ENCODE measurements around the gene GRM1. TPM values are rescaled to one million over a fixed set of nuclear protein-coding genes. Genes with fewer than 3 reads are reported as not detected.

The GRM1 gene
- total and polyA plus RNA-seq, 2 donors (not counting 3 experiments of a cell fraction or from before 2014, with no cell fraction given), result 0.07 TPM; not detected in 1

DNA sequence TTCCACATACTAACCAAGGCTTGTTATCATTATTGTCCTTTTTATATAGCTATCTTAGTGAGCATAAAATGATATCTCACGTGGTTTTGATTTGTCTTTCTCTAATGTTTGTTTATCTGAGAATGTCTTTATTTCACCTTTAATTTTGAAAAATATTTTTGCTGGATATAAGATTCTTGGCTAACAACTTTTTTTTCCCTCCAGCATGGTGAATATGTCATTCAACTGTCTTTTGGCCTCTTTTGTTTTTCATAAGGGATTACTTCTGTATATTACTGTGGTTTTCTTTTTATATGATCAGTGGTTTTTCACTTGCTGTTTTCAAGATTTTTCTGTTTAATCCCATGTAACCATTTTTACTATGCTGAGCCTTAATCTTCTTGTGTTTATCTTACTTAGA lies 141.0 kb downstream of the GRM1 start:
- Histone ChIP-seq H3K36me3 (ENCODE audit: control insufficient read depth in 2 of 2, extremely low read depth in 1 of 2, insufficient read depth in 2 of 2, low read length in 2 of 2) (no peaks in the 10 kb centered on the region), H3K79me2 (ENCODE audit: control insufficient read depth, insufficient read depth, low read length) (no peaks in the 10 kb centered on the region), H3K4me1 (ENCODE audit: control insufficient read depth, extremely low read depth, insufficient read depth, low read length) (no peaks in the 10 kb centered on the region), H4K20me1 (replicated peaks; ENCODE audit: control insufficient read depth, extremely low read depth, insufficient read depth, low read length) (no peaks in the 10 kb centered on the region), H3K27me3 (ENCODE audit: control insufficient read depth in 2 of 2, insufficient read depth in 2 of 2, low read length in 2 of 2) (no peaks in the 10 kb centered on the region), H2AFZ (ENCODE audit: low read depth, low read length) (no peak overlapping the region), H3K9me3 (replicated peaks; ENCODE audit: control insufficient read depth, insufficient read depth, low read length) (no peaks in the 10 kb centered on the region), H3K4me3 (replicated peaks in 1 of 3; ENCODE audit: insufficient read depth in 1 of 3, low read depth in 1 of 3, low read length in 3 of 3) (no peak overlapping the region), H3K27ac (ENCODE audit: insufficient read depth, low read depth, low read length) (no peak overlapping the region), H3K9ac (replicated peaks; ENCODE audit: extremely low read depth, insufficient read depth, low read length) (no peak overlapping the region), H3K4me2 (ENCODE audit: insufficient read depth, low read length) (no peak overlapping the region), H3K9me1 (replicated peaks; ENCODE audit: control insufficient read depth, extremely low read depth, insufficient read depth, low read length) (no peaks in the 10 kb centered on the region)
- TF ChIP-seq, protein P1, sequence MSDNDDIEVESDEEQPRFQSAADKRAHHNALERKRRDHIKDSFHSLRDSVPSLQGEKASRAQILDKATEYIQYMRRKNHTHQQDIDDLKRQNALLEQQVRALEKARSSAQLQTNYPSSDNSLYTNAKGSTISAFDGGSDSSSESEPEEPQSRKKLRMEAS (IDR thresholded peaks at IDR 0.05; ENCODE audit: insufficient read depth, insufficient read length), result no peak
- TF ChIP-seq MYC (IDR thresholded peaks at IDR 0.05; ENCODE audit: low read depth, low read length), result no peak
- TF ChIP-seq JUN (IDR thresholded peaks at IDR 0.05; ENCODE audit: borderline replicate concordance, insufficient read depth, insufficient read length, low read depth), result no peak
- no peak for TF ChIP-seq EZH2 (IDR thresholded peaks at IDR 0.05; ENCODE audit: borderline replicate concordance, low read depth, low read length, severe bottlenecking)
- TF ChIP-seq GATA2 (IDR thresholded peaks at IDR 0.05; ENCODE audit: insufficient read depth, insufficient read length, low read depth, low read length), result no peak
- TF ChIP-seq FOS (IDR thresholded peaks at IDR 0.05; ENCODE audit: borderline replicate concordance, insufficient read depth, low read length), result no peak
- no peak for TF ChIP-seq POLR2A (IDR thresholded peaks at IDR 0.05; ENCODE audit: low read depth, low read length)
- no peak for TF ChIP-seq POLR2AphosphoS5 (IDR thresholded peaks at IDR 0.05; ENCODE audit: insufficient read depth, low read depth, low read length)
- TF ChIP-seq, protein P2, sequence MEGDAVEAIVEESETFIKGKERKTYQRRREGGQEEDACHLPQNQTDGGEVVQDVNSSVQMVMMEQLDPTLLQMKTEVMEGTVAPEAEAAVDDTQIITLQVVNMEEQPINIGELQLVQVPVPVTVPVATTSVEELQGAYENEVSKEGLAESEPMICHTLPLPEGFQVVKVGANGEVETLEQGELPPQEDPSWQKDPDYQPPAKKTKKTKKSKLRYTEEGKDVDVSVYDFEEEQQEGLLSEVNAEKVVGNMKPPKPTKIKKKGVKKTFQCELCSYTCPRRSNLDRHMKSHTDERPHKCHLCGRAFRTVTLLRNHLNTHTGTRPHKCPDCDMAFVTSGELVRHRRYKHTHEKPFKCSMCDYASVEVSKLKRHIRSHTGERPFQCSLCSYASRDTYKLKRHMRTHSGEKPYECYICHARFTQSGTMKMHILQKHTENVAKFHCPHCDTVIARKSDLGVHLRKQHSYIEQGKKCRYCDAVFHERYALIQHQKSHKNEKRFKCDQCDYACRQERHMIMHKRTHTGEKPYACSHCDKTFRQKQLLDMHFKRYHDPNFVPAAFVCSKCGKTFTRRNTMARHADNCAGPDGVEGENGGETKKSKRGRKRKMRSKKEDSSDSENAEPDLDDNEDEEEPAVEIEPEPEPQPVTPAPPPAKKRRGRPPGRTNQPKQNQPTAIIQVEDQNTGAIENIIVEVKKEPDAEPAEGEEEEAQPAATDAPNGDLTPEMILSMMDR (IDR thresholded peaks at IDR 0.05; ENCODE audit: extremely low read depth in 1 of 2, insufficient read depth in 1 of 2, low read depth in 1 of 2, low read length in 2 of 2), result no peak
- POLR2A ChIA-PET, result no interaction called here
- DNase-seq (ENCODE audit: low read depth, low spot score) (no peak), FAIRE-seq (no peak)
- dilution Hi-C loops (cut with MboI; ENCODE audit: extremely low pct_ligation_motif_present, low sequenced_read_pairs) (no loop called here), intact Hi-C loops (cut with micrococcal nuclease) (no loop called here)
- CTCF ChIA-PET, result no interaction called here
- BruUV-seq (replicated peaks), result no TSS peak

All from endothelial cell of umbilical vein (primary cell).